ENCODE measurements around the gene MMP25.

The MMP25 gene

GRCh38 chr16:3045758-3046640 lies at the start of gene MMP25:
Gene MMP25 (plus strand): TSS chr16:3046561. CDS start chr16:3046918, 357 bp downstream.
- Histone ChIP-seq H3K9me3 (ENCODE audit: low read length) (no peaks in the 10 kb centered on the region), H3K36me3 (ENCODE audit: insufficient read depth, low read length) (no peaks in the 10 kb centered on the region), H2AFZ (ENCODE audit: low read depth, low read length) (peak within 1 kb of the TSS; percentile 97), H3K4me1 (ENCODE audit: insufficient read depth, low read length) (peaks cover 10% of the 10 kb centered on the region), H3K27me3 (ENCODE audit: insufficient read depth, low read length) (peaks cover 45% of the 10 kb centered on the region), H3K4me3 (ENCODE audit: low read length) (peak within 1 kb of the TSS; percentile 52)

- H2AFZ ChIP-seq (ENCODE audit: low read depth, low read length), result no peak overlapping the region
- H3K36me3 ChIP-seq (ENCODE audit: insufficient read depth, low read length), result no peaks in the 10 kb centered on the region
- H3K4me3 ChIP-seq (ENCODE audit: low read length), result no peak overlapping the region
- H3K27me3 ChIP-seq (ENCODE audit: insufficient read depth, low read length), result peaks cover 58% of the 10 kb centered on the region
- peaks cover 3% of the 10 kb centered on the region for H3K4me1 ChIP-seq (ENCODE audit: insufficient read depth, low read length)
- no peaks in the 10 kb centered on the region for H3K9me3 ChIP-seq (ENCODE audit: low read length)
Measured at GRCh38 chr16:2999929-3000328, 46.4 kb upstream of the MMP25 start.

GRCh38 chr16:3000540-3000939 lies 45.8 kb upstream of the MMP25 start:
- Histone ChIP-seq H3K27me3 (ENCODE audit: insufficient read depth, low read length) (peaks cover 60% of the 10 kb centered on the region), H3K9me3 (ENCODE audit: low read length) (no peaks in the 10 kb centered on the region), H3K36me3 (ENCODE audit: insufficient read depth, low read length) (no peaks in the 10 kb centered on the region), H2AFZ (ENCODE audit: low read depth, low read length) (no peak overlapping the region), H3K4me3 (ENCODE audit: low read length) (no peak overlapping the region), H3K4me1 (ENCODE audit: insufficient read depth, low read length) (peaks cover 3% of the 10 kb centered on the region)

GRCh38 chr16:3001316-3001715 lies 45.0 kb upstream of the MMP25 start:
- Histone ChIP-seq H3K36me3 (ENCODE audit: insufficient read depth, low read length) (no peaks in the 10 kb centered on the region), H3K27me3 (ENCODE audit: insufficient read depth, low read length) (peaks cover 61% of the 10 kb centered on the region), H3K9me3 (ENCODE audit: low read length) (no peaks in the 10 kb centered on the region), H3K4me3 (ENCODE audit: low read length) (no peak overlapping the region), H3K4me1 (ENCODE audit: insufficient read depth, low read length) (peaks cover 3% of the 10 kb centered on the region), H2AFZ (ENCODE audit: low read depth, low read length) (no peak overlapping the region)

GRCh38 chr16:3003582-3004270 lies 42.6 kb upstream of the MMP25 start:
- Histone ChIP-seq H3K9me3 (ENCODE audit: low read length) (no peaks in the 10 kb centered on the region), H3K27me3 (ENCODE audit: insufficient read depth, low read length) (peaks cover 62% of the 10 kb centered on the region), H3K4me3 (ENCODE audit: low read length) (peak overlapping the region; percentile 31)

GRCh38 chr16:3004319-3004718 lies 42.0 kb upstream of the MMP25 start:
- H3K27me3 ChIP-seq (ENCODE audit: insufficient read depth, low read length), result peaks cover 58% of the 10 kb centered on the region
- H2AFZ ChIP-seq (ENCODE audit: low read depth, low read length), result no peak overlapping the region
- no peaks in the 10 kb centered on the region for H3K9me3 ChIP-seq (ENCODE audit: low read length)
- peaks cover 9% of the 10 kb centered on the region for H3K4me1 ChIP-seq (ENCODE audit: insufficient read depth, low read length)
- H3K4me3 ChIP-seq (ENCODE audit: low read length), result peak overlapping the region; percentile 31
- H3K36me3 ChIP-seq (ENCODE audit: insufficient read depth, low read length), result no peaks in the 10 kb centered on the region

More at GRCh38 chr16:3003582-3004270, 42.6 kb upstream of the MMP25 start:
- Histone ChIP-seq H3K4me1 (ENCODE audit: insufficient read depth, low read length) (peaks cover 9% of the 10 kb centered on the region), H3K36me3 (ENCODE audit: insufficient read depth, low read length) (no peaks in the 10 kb centered on the region), H2AFZ (ENCODE audit: low read depth, low read length) (no peak overlapping the region)

- H3K36me3 ChIP-seq (ENCODE audit: insufficient read depth, low read length), result no peaks in the 10 kb centered on the region
- H2AFZ ChIP-seq (ENCODE audit: low read depth, low read length), result no peak overlapping the region
- H3K4me1 ChIP-seq (ENCODE audit: insufficient read depth, low read length), result peaks cover 9% of the 10 kb centered on the region
- H3K4me3 ChIP-seq (ENCODE audit: low read length), result no peak overlapping the region
- no peaks in the 10 kb centered on the region for H3K9me3 ChIP-seq (ENCODE audit: low read length)
- peaks cover 58% of the 10 kb centered on the region for H3K27me3 ChIP-seq (ENCODE audit: insufficient read depth, low read length)
Measured at GRCh38 chr16:3004781-3005284, 41.5 kb upstream of the MMP25 start.

- Histone ChIP-seq H3K9me3 (ENCODE audit: low read length) (no peaks in the 10 kb centered on the region), H3K4me3 (ENCODE audit: low read length) (no peak overlapping the region), H2AFZ (ENCODE audit: low read depth, low read length) (no peak overlapping the region), H3K36me3 (ENCODE audit: insufficient read depth, low read length) (no peaks in the 10 kb centered on the region), H3K4me1 (ENCODE audit: insufficient read depth, low read length) (peaks cover 12% of the 10 kb centered on the region), H3K27me3 (ENCODE audit: insufficient read depth, low read length) (peaks cover 60% of the 10 kb centered on the region)
Measured at GRCh38 chr16:3007059-3007956, 39.1 kb upstream of the MMP25 start.

- Histone ChIP-seq H3K27me3 (ENCODE audit: insufficient read depth, low read length) (peaks cover 68% of the 10 kb centered on the region), H3K4me3 (ENCODE audit: low read length) (no peak overlapping the region)
Measured at GRCh38 chr16:3007957-3008689, 38.2 kb upstream of the MMP25 start.

GRCh38 chr16:3008690-3009037 lies 37.7 kb upstream of the MMP25 start:
- H3K4me3 ChIP-seq (ENCODE audit: low read length), result no peak overlapping the region
- no peaks in the 10 kb centered on the region for H3K9me3 ChIP-seq (ENCODE audit: low read length)
- H3K27me3 ChIP-seq (ENCODE audit: insufficient read depth, low read length), result peaks cover 74% of the 10 kb centered on the region
- no peak overlapping the region for H2AFZ ChIP-seq (ENCODE audit: low read depth, low read length)
- no peaks in the 10 kb centered on the region for H3K36me3 ChIP-seq (ENCODE audit: insufficient read depth, low read length)
- peaks cover 12% of the 10 kb centered on the region for H3K4me1 ChIP-seq (ENCODE audit: insufficient read depth, low read length)

More at GRCh38 chr16:3007957-3008689, 38.2 kb upstream of the MMP25 start:
- H2AFZ ChIP-seq (ENCODE audit: low read depth, low read length), result no peak overlapping the region
- peaks cover 12% of the 10 kb centered on the region for H3K4me1 ChIP-seq (ENCODE audit: insufficient read depth, low read length)
- no peaks in the 10 kb centered on the region for H3K36me3 ChIP-seq (ENCODE audit: insufficient read depth, low read length)
- H3K9me3 ChIP-seq (ENCODE audit: low read length), result no peaks in the 10 kb centered on the region

GRCh38 chr16:3009568-3010390 lies 36.6 kb upstream of the MMP25 start:
- no peaks in the 10 kb centered on the region for H3K9me3 ChIP-seq (ENCODE audit: low read length)
- no peak overlapping the region for H2AFZ ChIP-seq (ENCODE audit: low read depth, low read length)
- H3K4me1 ChIP-seq (ENCODE audit: insufficient read depth, low read length), result peaks cover 11% of the 10 kb centered on the region
- H3K36me3 ChIP-seq (ENCODE audit: insufficient read depth, low read length), result no peaks in the 10 kb centered on the region
- H3K27me3 ChIP-seq (ENCODE audit: insufficient read depth, low read length), result peaks cover 83% of the 10 kb centered on the region
- no peak overlapping the region for H3K4me3 ChIP-seq (ENCODE audit: low read length)
